SJSA1 (cell line): ENCODE data around the gene GOLGA6L7. TPM values are rescaled to one million over a fixed set of nuclear protein-coding genes. Genes with fewer than 3 reads are reported as not detected.

Experiments used
- DNase-seq, 2 experiments: peaks; one replicate each; pipeline ENCODE4 v3.0.0-alpha.2; 2015 to 2020; ENCODE audit warnings: low spot score in 2 of 2, low read depth in 1 of 2
- H3K27ac ChIP-seq: fragments of 250-450 bp; sonication (Bioruptor Pico); 2 replicates; pipeline ENCODE4 v1.5.1; 2020; ENCODE audit warnings: mild to moderate bottlenecking, moderate library complexity
- H3K27me3 ChIP-seq: fragments of 250-450 bp; sonication (Bioruptor Pico); replicated peaks from 2 replicates; pipeline ENCODE4 v1.5.1; 2020; ENCODE audit warnings: mild to moderate bottlenecking, moderate library complexity
- H3K36me3 ChIP-seq: fragments of 250-450 bp; sonication (Bioruptor Pico); 2 replicates; pipeline ENCODE4 v1.5.1; 2020; ENCODE audit warnings: mild to moderate bottlenecking
- H3K4me1 ChIP-seq: fragments of 250-450 bp; sonication (Bioruptor Pico); replicated peaks from 2 replicates; pipeline ENCODE4 v1.6.1; 2021; ENCODE audit warnings: mild to moderate bottlenecking
- H3K4me3 ChIP-seq: fragments of 250-450 bp; sonication (Bioruptor Pico); 2 replicates; pipeline ENCODE4 v1.5.1; 2020; ENCODE audit warnings: mild to moderate bottlenecking
- H3K9me3 ChIP-seq: fragments of 250-450 bp; sonication (Bioruptor Pico); replicated peaks from 2 replicates; pipeline ENCODE4 v1.5.1; 2020; ENCODE audit warnings: mild to moderate bottlenecking
- total RNA-seq: library from RNA; depleted of rRNA; stranded (reverse); fragments of >200 nt; shearing (Covaris generic); gene quantifications from 2 replicates; pipeline ENCODE4 v1.2.3, GENCODE V29; 2014

GOLGA6L7 gene
- total RNA-seq, 1 experiment from 2014 or later: not detected

- H3K36me3 ChIP-seq: peaks cover 2% of the 10 kb centered on the region; the same call in 1 of the 2 replicates
- no peak overlapping the region for H3K27ac ChIP-seq
- H3K27me3 ChIP-seq: no peaks in the 10 kb centered on the region
- no peak for DNase-seq
- 0 out of 2 replicates have a peak, but pooled peaks cover 3% of the 10 kb centered on the region for H3K9me3 ChIP-seq
- no peak overlapping the region for H3K4me3 ChIP-seq
- peaks cover 39% of the 10 kb centered on the region for H3K4me1 ChIP-seq
Measured at GRCh38 chr15:28888900-28889299, 40.5 kb upstream of the GOLGA6L7 start.

GRCh38 chr15:28888302-28888894, 40.0 kb upstream of the GOLGA6L7 start:
- peaks cover 39% of the 10 kb centered on the region for H3K4me1 ChIP-seq
- no peak overlapping the region for H3K4me3 ChIP-seq
- peaks cover 2% of the 10 kb centered on the region; the same call in 1 of the 2 replicates for H3K36me3 ChIP-seq
- H3K9me3 ChIP-seq: 0 out of 2 replicates have a peak, but pooled peaks cover 3% of the 10 kb centered on the region
- H3K27me3 ChIP-seq: no peaks in the 10 kb centered on the region
- DNase-seq: no peak
- H3K27ac ChIP-seq: no peak overlapping the region

DNA sequence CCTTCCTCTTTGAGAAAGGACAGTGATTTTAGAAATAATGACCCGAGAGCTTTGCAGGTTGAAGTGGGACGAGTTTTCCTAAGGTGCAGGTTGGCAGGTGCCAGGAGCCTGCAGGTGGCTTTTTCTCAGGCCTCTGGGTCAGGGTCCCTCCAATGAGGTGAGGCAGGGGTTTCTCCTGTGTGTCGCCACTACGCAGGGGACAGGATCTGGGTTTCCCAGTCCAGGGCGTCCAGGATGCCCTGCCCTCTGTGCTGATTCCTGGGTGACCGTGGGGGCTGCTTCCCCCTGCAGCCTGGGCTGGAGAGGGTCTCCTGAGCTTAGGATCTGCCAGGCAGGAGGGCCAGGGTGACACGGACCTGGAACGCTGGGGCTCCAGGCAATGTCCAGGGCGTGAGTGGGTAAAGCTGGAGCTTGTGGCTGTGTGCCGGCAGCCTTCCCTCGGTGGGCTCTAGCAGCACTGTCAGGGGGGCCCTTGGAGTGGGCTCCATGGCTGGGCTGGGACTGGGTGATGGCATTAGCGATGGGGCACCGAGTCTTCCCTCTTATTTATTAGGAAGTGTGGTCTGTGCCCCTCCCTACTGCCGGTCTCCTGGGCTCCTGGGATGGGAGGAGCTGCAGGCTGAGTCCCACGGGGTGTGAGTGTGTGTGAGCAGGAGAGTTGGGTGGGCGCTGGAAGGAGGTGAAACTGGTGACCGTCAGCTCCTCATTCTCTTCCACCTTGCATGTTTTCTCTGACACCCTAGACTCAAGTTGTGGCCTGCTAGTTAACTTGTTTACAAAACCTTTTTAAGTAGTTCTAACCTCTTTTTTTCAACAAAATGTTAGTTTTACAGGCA, 39.1 kb upstream of the GOLGA6L7 start:
- Histone ChIP-seq H3K4me1 (peaks cover 30% of the 10 kb centered on the region), H3K4me3 (no peak overlapping the region), H3K27ac (no peak overlapping the region), H3K27me3 (no peaks in the 10 kb centered on the region), H3K9me3 (0 out of 2 replicates have a peak, but pooled peaks cover 3% of the 10 kb centered on the region), H3K36me3 (peaks cover 2% of the 10 kb centered on the region; the same call in 1 of the 2 replicates)
- no peak for DNase-seq

DNA sequence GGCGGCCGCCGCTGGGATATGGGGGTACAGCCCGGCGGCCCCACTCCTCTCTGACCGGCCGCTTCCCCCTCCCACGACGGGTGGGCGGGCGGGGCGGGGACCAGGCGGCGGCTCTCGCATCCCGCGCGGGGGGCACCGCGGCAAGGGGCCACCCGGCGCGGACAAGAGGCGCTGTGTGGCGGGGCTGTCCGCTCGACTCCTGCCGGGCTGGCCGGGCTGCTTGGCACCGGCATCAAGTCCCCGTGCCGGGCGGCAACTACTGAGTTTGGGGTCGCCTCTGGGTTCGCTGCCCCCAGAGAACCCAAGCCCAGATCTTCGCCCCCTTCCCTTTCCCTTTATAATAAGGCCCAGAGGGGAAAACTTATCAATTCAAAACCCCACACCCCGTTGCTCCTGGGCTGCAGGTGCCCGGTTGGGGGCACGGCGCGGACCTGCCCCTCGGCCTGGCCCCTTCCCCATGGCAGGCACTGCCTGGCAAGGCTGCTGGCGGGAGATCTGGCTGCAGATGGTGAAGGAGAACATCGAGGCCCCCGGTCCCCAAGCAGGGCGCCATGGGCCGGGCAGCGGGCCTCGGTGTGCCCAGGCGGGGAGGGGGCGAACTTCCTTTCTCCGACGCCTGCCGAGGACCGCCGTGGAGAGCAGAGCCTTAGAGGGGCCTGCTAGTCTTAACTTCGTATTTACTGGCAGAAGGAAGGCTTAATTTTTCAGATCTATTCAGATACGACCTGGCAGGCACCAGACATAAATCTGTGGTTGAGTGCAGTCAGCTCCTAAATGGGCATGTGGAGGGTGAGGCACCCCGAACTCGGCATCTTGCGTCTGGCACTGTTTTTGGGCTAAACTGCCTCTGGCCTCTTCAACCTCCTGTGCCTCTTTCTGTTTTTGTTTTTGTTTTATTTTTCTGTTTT, 38.2 kb upstream of the GOLGA6L7 start:
- Histone ChIP-seq H3K4me1 (peaks cover 26% of the 10 kb centered on the region), H3K36me3 (peaks cover 2% of the 10 kb centered on the region; the same call in 1 of the 2 replicates), H3K27ac (no peak overlapping the region), H3K4me3 (peak overlapping the region; percentile 99), H3K27me3 (no peaks in the 10 kb centered on the region), H3K9me3 (0 out of 2 replicates have a peak, but pooled peaks cover 3% of the 10 kb centered on the region)
- DNase-seq: peak in 1 of 2 experiments; percentile 14

- H3K27ac ChIP-seq: peak within 1 kb of the TSS; percentile 58
- H3K4me3 ChIP-seq: peak within 1 kb of the TSS; percentile 99
- no peaks in the 10 kb centered on the region for H3K27me3 ChIP-seq
- peaks cover 26% of the 10 kb centered on the region for H3K4me1 ChIP-seq
- DNase-seq: peak in 1 of 2 experiments; percentile 44
- 0 out of 2 replicates have a peak, but pooled peaks cover 3% of the 10 kb centered on the region for H3K9me3 ChIP-seq
- H3K36me3 ChIP-seq: peaks cover 2% of the 10 kb centered on the region; the same call in 1 of the 2 replicates
Measured at GRCh38 chr15:28885630-28886430, 37.4 kb upstream of the GOLGA6L7 start, which contains the start of gene APBA2. APBA2 (plus strand) TSS chr15:28885974; CDS start chr15:29053885, 167,911 bp downstream.

GRCh38 chr15:28885128-28885629, 36.7 kb upstream of the GOLGA6L7 start:
- no peak for DNase-seq
- Histone ChIP-seq H3K4me1 (peaks cover 26% of the 10 kb centered on the region), H3K27me3 (no peaks in the 10 kb centered on the region), H3K27ac (no peak overlapping the region), H3K9me3 (0 out of 2 replicates have a peak, but pooled peaks cover 3% of the 10 kb centered on the region), H3K36me3 (peaks cover 2% of the 10 kb centered on the region; the same call in 1 of the 2 replicates), H3K4me3 (peak overlapping the region; percentile 99)

DNA sequence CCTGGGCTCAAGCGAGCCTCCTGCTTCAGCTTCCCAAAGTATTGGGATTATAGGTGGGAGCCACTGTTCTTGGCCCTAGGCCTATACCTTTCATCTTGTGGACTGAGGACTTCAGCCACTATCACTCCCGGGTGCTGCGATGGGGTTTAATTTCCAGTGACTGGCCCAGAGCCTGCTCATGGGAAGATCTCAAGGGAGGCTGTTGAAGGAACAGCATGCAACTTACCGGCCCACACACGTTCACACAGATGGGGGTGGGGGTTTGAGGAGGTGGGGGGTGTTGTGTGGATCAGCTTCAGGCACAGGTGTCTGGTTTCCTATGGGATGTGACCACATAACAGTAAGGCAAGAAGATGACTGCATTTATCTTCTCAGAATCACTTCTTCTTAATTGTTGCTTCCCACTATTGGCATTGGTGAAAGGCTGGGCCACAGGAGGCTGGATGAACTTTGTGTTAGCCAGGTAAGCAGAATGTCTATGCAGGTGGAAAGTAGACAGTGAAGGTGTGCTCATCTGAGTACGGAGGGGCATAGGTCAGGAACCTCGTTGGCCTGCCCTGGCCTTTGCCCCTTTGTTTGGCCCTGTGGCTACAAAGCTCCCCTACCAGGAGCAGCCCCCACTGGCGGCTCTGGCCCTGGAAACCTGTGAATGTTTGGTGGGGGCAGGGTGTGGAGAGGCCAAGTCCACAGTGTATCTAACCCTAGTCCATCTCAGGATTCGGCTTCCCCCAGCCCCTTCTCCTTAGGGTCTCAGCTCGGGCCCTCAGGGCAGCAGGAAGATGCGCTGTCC, 35.9 kb upstream of the GOLGA6L7 start:
- peaks cover 2% of the 10 kb centered on the region; the same call in 1 of the 2 replicates for H3K36me3 ChIP-seq
- DNase-seq: no peak

DNA sequence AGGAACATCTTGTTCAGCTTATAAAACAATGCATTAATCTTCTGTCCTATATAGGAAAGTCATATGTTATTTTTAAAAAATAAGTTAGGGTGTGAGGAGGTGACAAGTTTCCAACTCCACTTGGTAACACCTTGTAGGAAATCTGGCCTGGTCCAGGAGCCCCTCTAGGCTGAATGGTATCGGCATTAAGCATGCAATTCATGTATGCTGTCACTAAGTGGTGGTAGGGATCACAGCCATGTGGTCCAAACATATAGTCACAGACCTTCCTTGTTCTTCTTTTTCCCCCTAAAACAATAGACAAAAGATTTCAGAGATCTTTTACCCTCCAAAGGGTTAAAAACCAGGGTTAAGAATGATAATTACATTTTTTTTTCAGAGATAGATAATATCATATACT, 33.2 kb upstream of the GOLGA6L7 start:
- H3K27ac ChIP-seq: no peak overlapping the region
- 0 out of 2 replicates have a peak, but pooled peaks cover 3% of the 10 kb centered on the region for H3K9me3 ChIP-seq
- no peaks in the 10 kb centered on the region for H3K27me3 ChIP-seq
- H3K36me3 ChIP-seq: peaks cover 2% of the 10 kb centered on the region; the same call in 1 of the 2 replicates
- H3K4me3 ChIP-seq: no peak overlapping the region
- no peak for DNase-seq
- peaks cover 14% of the 10 kb centered on the region for H3K4me1 ChIP-seq

More for the DNA sequence above, 35.9 kb upstream of the GOLGA6L7 start:
- Histone ChIP-seq H3K4me3 (no peak overlapping the region), H3K27me3 (no peaks in the 10 kb centered on the region), H3K9me3 (0 out of 2 replicates have a peak, but pooled peaks cover 3% of the 10 kb centered on the region), H3K27ac (no peak overlapping the region), H3K4me1 (peaks cover 26% of the 10 kb centered on the region)

DNA sequence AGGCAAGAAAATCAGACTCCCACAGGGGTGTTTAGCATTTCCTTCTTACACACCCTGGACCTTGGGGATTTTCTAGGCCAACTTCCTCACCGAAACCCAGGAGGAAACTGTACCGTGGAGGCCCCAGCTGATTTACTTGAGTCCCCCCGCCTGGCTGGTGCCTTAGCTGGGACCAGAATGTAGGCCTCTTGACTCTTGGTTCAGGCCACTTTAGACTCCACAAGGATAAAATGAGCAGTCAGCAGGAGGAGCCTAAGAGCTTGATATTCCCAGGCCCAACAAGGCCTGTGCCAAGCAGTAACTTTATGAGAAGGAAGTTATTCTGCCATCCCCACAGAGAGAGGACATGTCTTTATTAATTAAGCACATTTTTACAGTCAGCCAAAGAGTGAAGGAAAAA, 32.7 kb upstream of the GOLGA6L7 start:
- H3K27me3 ChIP-seq: no peaks in the 10 kb centered on the region
- H3K36me3 ChIP-seq: peaks cover 2% of the 10 kb centered on the region; the same call in 1 of the 2 replicates
- no peak overlapping the region for H3K27ac ChIP-seq
- no peak for DNase-seq
- H3K9me3 ChIP-seq: 0 out of 2 replicates have a peak, but pooled peaks cover 3% of the 10 kb centered on the region
- H3K4me3 ChIP-seq: no peak overlapping the region
- H3K4me1 ChIP-seq: peaks cover 13% of the 10 kb centered on the region

GRCh38 chr15:28880680-28881079, 32.2 kb upstream of the GOLGA6L7 start:
- Histone ChIP-seq H3K9me3 (0 out of 2 replicates have a peak, but pooled peaks cover 3% of the 10 kb centered on the region), H3K4me1 (peaks cover 8% of the 10 kb centered on the region), H3K27ac (no peak overlapping the region), H3K36me3 (no peaks in the 10 kb centered on the region; the same call in 1 of the 2 replicates), H3K27me3 (no peaks in the 10 kb centered on the region), H3K4me3 (no peak overlapping the region)
- no peak for DNase-seq

GRCh38 chr15:28879551-28879950, 31.1 kb upstream of the GOLGA6L7 start:
- Histone ChIP-seq H3K27ac (no peak overlapping the region), H3K36me3 (no peaks in the 10 kb centered on the region), H3K9me3 (no peaks in the 10 kb centered on the region), H3K4me1 (no peaks in the 10 kb centered on the region), H3K4me3 (no peak overlapping the region), H3K27me3 (no peaks in the 10 kb centered on the region)
- no peak for DNase-seq
